CD14-positive monocyte (primary cell): ENCODE results near the gene MALRD1. TPM values are rescaled to one million over a fixed set of nuclear protein-coding genes. Genes with fewer than 3 reads are reported as not detected.

ENCODE experiments used
- DNase-seq, 3 donors: peaks; one replicate each; pipeline ENCODE4 v3.0.0-alpha.2; 2011 to 2022
- H2AFZ ChIP-seq: 2 replicates; pipeline ENCODE4 v1.6.0; 2012; ENCODE audit warnings: mild to moderate bottlenecking, low read depth, low read length, inconsistent platforms; ENCODE audit not compliant: insufficient read depth, poor library complexity, severe bottlenecking
- H3K27ac ChIP-seq, 2 donors: 1 replicate in 1 of 2; 2 replicates in 1 of 2; pipeline ENCODE4 v1.5.1; 2012 to 2013; ENCODE audit warnings: low read length in 2 of 2, control low read depth in 1 of 2, inconsistent platforms in 1 of 2, low read depth in 1 of 2, mild to moderate bottlenecking in 1 of 2
- H3K27me3 ChIP-seq, 2 donors: one replicate each; pipeline versions ENCODE4 v1.6.0 to v1.6.1; 2011 to 2013; ENCODE audit warnings: low read length in 2 of 2; ENCODE audit not compliant: control insufficient read depth in 2 of 2, insufficient read depth in 2 of 2
- H3K36me3 ChIP-seq, 2 donors: replicated peaks in 1 of 2; 1 replicate in 1 of 2; 2 replicates in 1 of 2; pipeline versions ENCODE4 v1.5.1 to v1.6.1; 2012 to 2013; ENCODE audit warnings: low read length in 2 of 2, control low read depth in 1 of 2, inconsistent platforms in 1 of 2, mild to moderate bottlenecking in 1 of 2; ENCODE audit not compliant: insufficient read depth in 2 of 2, control insufficient read depth in 1 of 2
- H3K4me1 ChIP-seq, 2 donors: 1 replicate in 1 of 2; 2 replicates in 1 of 2; pipeline versions ENCODE4 v1.5.1 to v1.6.1; 2012 to 2013; ENCODE audit warnings: low read length in 2 of 2, control low read depth in 1 of 2, inconsistent platforms in 1 of 2, mild to moderate bottlenecking in 1 of 2, moderate library complexity in 1 of 2; ENCODE audit not compliant: insufficient read depth in 2 of 2, control insufficient read depth in 1 of 2
- H3K4me2 ChIP-seq: replicated peaks from 2 replicates; pipeline ENCODE3; 2012; ENCODE audit warnings: low read length, moderate library complexity, mild to moderate bottlenecking; ENCODE audit not compliant: poor library complexity, severe bottlenecking; ENCODE audit errors: extremely low read depth
- H3K4me3 ChIP-seq, 3 experiments: fragments of 200-600 bp in 1 of 3; sonication (generic) in 1 of 3; replicated peaks in 1 of 3; 1 replicate in 2 of 3; 2 replicates in 1 of 3; pipeline ENCODE4 v1.5.1; 2011 to 2013; ENCODE audit warnings: low read length in 3 of 3, mild to moderate bottlenecking in 3 of 3, control low read depth in 2 of 3, low read depth in 2 of 3, inconsistent platforms in 1 of 3, moderate library complexity in 1 of 3
- H3K79me2 ChIP-seq: 2 replicates; pipeline ENCODE4 v1.6.0; 2012; ENCODE audit warnings: mild to moderate bottlenecking, control low read depth, inconsistent platforms, low read length, moderate library complexity; ENCODE audit not compliant: insufficient read depth
- H3K9ac ChIP-seq: 2 replicates; pipeline ENCODE4 v1.6.0; 2017; ENCODE audit warnings: low read length, mild to moderate bottlenecking; ENCODE audit not compliant: insufficient read depth, poor library complexity, severe bottlenecking
- H3K9me3 ChIP-seq, 2 donors: replicated peaks in 1 of 2; 1 replicate in 1 of 2; 2 replicates in 1 of 2; pipeline versions ENCODE4 v1.5.1 to v1.6.1; 2012 to 2013; ENCODE audit warnings: low read length in 2 of 2, control low read depth in 1 of 2; ENCODE audit not compliant: control insufficient read depth in 1 of 2, insufficient read depth in 1 of 2
- H4K20me1 ChIP-seq: 2 replicates; pipeline ENCODE4 v1.6.0; 2012; ENCODE audit warnings: mild to moderate bottlenecking, low read length, control low read depth, moderate library complexity; ENCODE audit not compliant: insufficient read depth
- H3K27ac Mint-ChIP-seq, 7 donors: one replicate each; pipeline ENCODE4 v1.8.0; 2020; ENCODE audit warnings: mild to moderate bottlenecking in 7 of 7, mixed read lengths in 7 of 7, moderate library complexity in 6 of 7, inconsistent platforms in 2 of 7
- H3K27me3 Mint-ChIP-seq, 3 donors: one replicate each; pipeline ENCODE4 v1.8.0; 2021 to 2022; ENCODE audit warnings: low read depth in 3 of 3, mild to moderate bottlenecking in 3 of 3, mixed read lengths in 3 of 3, moderate library complexity in 3 of 3, inconsistent platforms in 1 of 3
- H3K36me3 Mint-ChIP-seq, 2 donors: one replicate each; pipeline ENCODE4 v1.8.0; 2020; ENCODE audit warnings: mixed read lengths in 2 of 2, inconsistent platforms in 1 of 2, mild to moderate bottlenecking in 1 of 2
- H3K4me1 Mint-ChIP-seq: one replicate; pipeline ENCODE4 v1.8.0; 2020; ENCODE audit warnings: mild to moderate bottlenecking, mixed read lengths
- H3K4me3 Mint-ChIP-seq, 2 donors: one replicate each; pipeline ENCODE4 v1.8.0; 2020; ENCODE audit warnings: mild to moderate bottlenecking in 2 of 2, mixed read lengths in 2 of 2, moderate library complexity in 1 of 2
- H3K9me3 Mint-ChIP-seq, 7 donors: one replicate each; pipeline ENCODE4 v1.8.0; 2020 to 2022; ENCODE audit warnings: mixed read lengths in 7 of 7, mild to moderate bottlenecking in 6 of 7, moderate library complexity in 6 of 7, inconsistent platforms in 2 of 7
- CTCF ChIP-seq: fragments of 200-600 bp; IDR thresholded peaks from one replicate; pipeline ENCODE4 v1.8.0; 2022; ENCODE audit warnings: antibody characterized with exemption, mild to moderate bottlenecking
- WGBS: methylation state at CpG from one replicate; pipeline ENCODE4 v1.1.5; 2013; ENCODE audit warnings: missing lambda C conversion rate; ENCODE audit not compliant: insufficient coverage; 5-methylcytosine and 5-hydroxymethylcytosine counted together
- intact Hi-C, 2 donors: fragments of 100-400 bp; cut with micrococcal nuclease; formaldehyde crosslinking; loops; one replicate each; pipeline versions ENCODE4 v1.15.0 to v1.15.1; 2023
- polyA plus RNA-seq, 3 donors: library from polyadenylated mRNA; depleted of rRNA in 1 of 3; unstranded in 2 of 3; stranded (reverse) in 1 of 3; fragments of 300-500 nt in 2 of 3; fragments of >200 nt in 1 of 3; fragmentation: Illumina TruSeq in 2 of 3; gene quantifications; 1 replicate in 2 of 3; 2 replicates in 1 of 3; pipeline ENCODE4 v1.2.3, GENCODE V29; 2012 to 2021

Gene MALRD1
- polyA plus RNA-seq, 3 donors = not detected

DNA sequence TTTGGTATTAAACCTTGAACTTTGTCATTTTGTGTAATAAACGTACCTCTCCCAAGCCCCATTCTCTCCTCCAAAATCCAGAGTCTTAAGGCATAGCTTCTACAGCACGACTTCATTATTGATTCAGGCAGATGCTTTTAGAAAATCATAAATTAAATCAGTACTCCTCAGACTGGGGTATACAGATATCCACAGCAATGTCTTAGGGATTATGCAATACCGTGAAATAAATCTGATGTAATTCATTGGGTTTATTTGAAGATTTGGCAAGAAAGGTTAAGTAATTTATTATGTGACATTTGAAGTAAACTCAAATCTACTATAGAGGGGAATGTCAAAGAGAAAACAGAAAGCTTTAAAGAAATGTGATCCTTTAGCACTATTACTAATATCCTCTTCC is 521.5 kb downstream of the MALRD1 start:
- TF ChIP-seq CTCF = no peak
- H3K4me1 Mint-ChIP-seq = no peaks in the 10 kb centered on the region
- no peak overlapping the region for H3K4me3 Mint-ChIP-seq

DNA sequence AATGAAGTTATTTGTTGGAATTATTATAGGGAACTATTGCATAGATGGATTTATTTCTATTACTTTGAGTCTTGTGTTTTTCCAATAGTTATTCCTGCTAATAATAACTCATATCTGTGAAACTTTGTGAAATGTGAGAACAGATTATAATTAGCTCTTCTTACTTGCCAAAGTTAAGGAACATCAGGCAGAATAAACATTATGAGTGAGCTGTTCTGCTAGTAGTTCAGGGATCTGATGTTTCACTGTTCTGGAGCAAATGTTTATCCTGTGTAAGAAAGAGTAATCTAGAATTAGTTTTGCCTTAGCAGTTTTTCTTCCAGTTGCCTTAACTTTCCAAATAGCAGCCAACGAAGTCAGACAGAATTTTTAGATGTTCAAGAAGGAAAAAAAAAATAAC is 522.4 kb downstream of the MALRD1 start:
- H4K20me1 ChIP-seq = no peaks in the 10 kb centered on the region
- Mint-ChIP-seq H3K36me3 (no peaks in the 10 kb centered on the region), H3K4me1 (no peaks in the 10 kb centered on the region), H3K27me3 (peaks cover 0 to 1% (median 0%) of the 10 kb centered on the region in 3 donors), H3K27ac (no peak overlapping the region), H3K4me3 (no peak overlapping the region), H3K9me3 (peaks cover 0 to 2% (median 0%) of the 10 kb centered on the region in 7 donors)
- DNase-seq = no peak
- H3K79me2 ChIP-seq = no peaks in the 10 kb centered on the region
- H3K27me3 ChIP-seq = no peaks in the 10 kb centered on the region
- H3K27ac ChIP-seq = no peak overlapping the region
- no peaks in the 10 kb centered on the region for H3K4me1 ChIP-seq
- no peak overlapping the region for H3K4me3 ChIP-seq
- H2AFZ ChIP-seq = no peak overlapping the region
- intact Hi-C loops = no loop called here
- H3K9ac ChIP-seq = no peak overlapping the region
- H3K36me3 ChIP-seq = no peaks in the 10 kb centered on the region
- no peak overlapping the region for H3K4me2 ChIP-seq
- no peaks in the 10 kb centered on the region for H3K9me3 ChIP-seq
- TF ChIP-seq CTCF = no peak
- WGBS = no CpG with 5 or more reads among the region's 1 CpG

More for the DNA sequence above, 521.5 kb downstream of the MALRD1 start:
- H4K20me1 ChIP-seq = no peaks in the 10 kb centered on the region
- no CpG with 5 or more reads among the region's 3 CpGs for WGBS
- H3K27ac ChIP-seq = no peak overlapping the region
- H3K4me3 ChIP-seq = no peak overlapping the region
- H3K9me3 ChIP-seq = no peaks in the 10 kb centered on the region
- DNase-seq = no peak
- no peaks in the 10 kb centered on the region for H3K4me1 ChIP-seq
- Mint-ChIP-seq H3K27ac (no peak overlapping the region), H3K36me3 (no peaks in the 10 kb centered on the region), H3K27me3 (peaks cover 0 to 1% (median 0%) of the 10 kb centered on the region in 3 donors), H3K9me3 (peaks cover 0 to 2% (median 0%) of the 10 kb centered on the region in 7 donors)
- no peaks in the 10 kb centered on the region for H3K36me3 ChIP-seq
- H2AFZ ChIP-seq = no peak overlapping the region
- H3K9ac ChIP-seq = no peak overlapping the region
- intact Hi-C loops = no loop called here
- H3K79me2 ChIP-seq = no peaks in the 10 kb centered on the region
- H3K4me2 ChIP-seq = no peak overlapping the region
- no peaks in the 10 kb centered on the region for H3K27me3 ChIP-seq
